Measurements from ENCODE around the gene BEST2. TPM values are rescaled to one million over a fixed set of nuclear protein-coding genes. Genes with fewer than 3 reads are reported as not detected.

Gene BEST2
- total and polyA plus RNA-seq, 2 of the 4 experiments (the other 2 are of a cell fraction), result not detected

- Histone ChIP-seq H2BK120ac (ENCODE audit: low read depth, low read length) (no peak overlapping the region), H3K4me1 (ENCODE audit: control insufficient read depth, insufficient read depth, low read length) (0 out of 2 replicates have a peak, but pooled peaks cover 2% of the 10 kb centered on the region), H3K4ac (ENCODE audit: low read depth, low read length) (no peak overlapping the region), H3K18ac (ENCODE audit: low read depth, low read length) (no peak overlapping the region), H4K91ac (ENCODE audit: insufficient read depth, low read depth, low read length) (no peak overlapping the region), H3K27me3 (ENCODE audit: control insufficient read depth, insufficient read depth, low read length) (no peaks in the 10 kb centered on the region), H4K5ac (ENCODE audit: low read depth, low read length) (no peak overlapping the region), H2BK20ac (ENCODE audit: low read depth, low read length) (no peak overlapping the region), H3K9me3 (ENCODE audit: control insufficient read depth, insufficient read depth, low read length) (no peaks in the 10 kb centered on the region), H2AFZ (replicated peaks; ENCODE audit: low read length, poor library complexity) (no peak overlapping the region), H2BK5ac (ENCODE audit: low read depth, low read length, poor library complexity, severe bottlenecking) (no peak overlapping the region), H3K9ac (ENCODE audit: low read depth, low read length) (no peak overlapping the region), H4K20me1 (ENCODE audit: insufficient read depth, low read length) (peaks cover 20% of the 10 kb centered on the region), H3K9me1 (ENCODE audit: insufficient read depth, low read length) (0 out of 2 replicates have a peak, but pooled peaks cover under 1% of the 10 kb centered on the region), H2AK9ac (replicated peaks; ENCODE audit: low read depth, low read length, poor library complexity) (no peak overlapping the region), H3K36me3 (ENCODE audit: control insufficient read depth, insufficient read depth, low read length) (peaks cover 33% of the 10 kb centered on the region), H2AK5ac (ENCODE audit: low read depth, low read length) (no peak overlapping the region), H2BK15ac (ENCODE audit: low read depth, low read length) (no peak overlapping the region), H3K27ac (ENCODE audit: insufficient read depth, low read length) (no peak overlapping the region), H3K14ac (replicated peaks; ENCODE audit: low read depth, low read length) (no peak overlapping the region), H3K4me2 (ENCODE audit: low read depth, low read length) (no peak overlapping the region), H3K23ac (ENCODE audit: low read depth, low read length) (no peak overlapping the region), H4K8ac (ENCODE audit: low read depth in 2 of 2, low read length in 2 of 2) (no peak overlapping the region), H3K4me3 (ENCODE audit: insufficient read depth, low read depth, low read length) (no peak overlapping the region), H3K56ac (ENCODE audit: extremely low read depth, insufficient read depth, low read length) (no peak overlapping the region), H3K79me1 (ENCODE audit: low read depth in 1 of 2, low read length in 2 of 2) (peaks cover 12 to 45% of the 10 kb centered on the region in 2 experiments; a peak in 3 of 4 replicates)
- intact Hi-C loops (cut with micrococcal nuclease), result no loop called here
- in situ Hi-C loops (cut with MboI; ENCODE audit: low sequenced_read_pairs), result no loop called here
- ATAC-seq (ENCODE audit: low read depth) (no peak), DNase-seq (no peak)
- TF ChIP-seq MAFK (IDR thresholded peaks at IDR 0.05; ENCODE audit: low read depth, low read length) (no peak), RFX5 (IDR thresholded peaks at IDR 0.05; ENCODE audit: low read depth, low read length) (no peak), ELK1 (IDR thresholded peaks at IDR 0.05; ENCODE audit: borderline replicate concordance, low read depth, low read length) (no peak), RAD21 (IDR thresholded peaks at IDR 0.05; ENCODE audit: low read length) (no peak), CTCF (conservative IDR thresholded peaks at IDR 0.05; ENCODE audit: low read depth, low read length) (no peak), SMC3 (IDR thresholded peaks at IDR 0.05; ENCODE audit: low read depth, low read length) (no peak), RCOR1 (IDR thresholded peaks at IDR 0.05; ENCODE audit: insufficient replicate concordance, low read length) (no peak), CHD1 (IDR thresholded peaks at IDR 0.05; ENCODE audit: low read depth, low read length) (no peak)
- ChIA-PET POLR2A (ENCODE audit: unreplicated experiment) (no interaction called here), CTCF (no interaction called here)
- dilution Hi-C loops (cut with HindIII; ENCODE audit: low sequenced_read_pairs, unreplicated experiment), result no loop called here
- no TSS peak for BruUV-seq (replicated peaks)
- no CpG with 5 or more reads among the region's 2 CpGs for WGBS, 2 experiments (ENCODE audit: extremely low coverage in 2 of 2, insufficient read length in 1 of 2)
Observed at GRCh38 chr19:12726988-12727316, 24.6 kb upstream of the BEST2 start.
